HEK293 (cell line): Measurements from ENCODE around the gene PSMD2.

Experiments used
- CTCF ChIA-PET: fragments of 350-600 bp; formaldehyde crosslinking; extraction: SDS; loops from one replicate; lab custom pipeline; 2021; ENCODE audit warnings: antibody characterized with exemption; lab: Yijun Ruan, JAX
- POLR2A ChIA-PET: fragments of 300-600 bp; formaldehyde crosslinking; extraction: SDS; loops from one replicate; lab custom pipeline; 2020; ENCODE audit warnings: antibody characterized with exemption, inconsistent platforms; lab: Yijun Ruan, JAX
- H3K27ac ChIP-seq: fragments of 200-500 bp; sonication (Bioruptor generic); 2 replicates; pipeline ENCODE4 v1.5.1; 2014; ENCODE audit warnings: low read depth, low read length, control low read depth, inconsistent platforms; ENCODE audit errors: extremely low read depth
- H3K36me3 ChIP-seq, 2 experiments: fragments of 200-500 bp in 1 of 2; sonication (Bioruptor generic) in 1 of 2; 1 replicate in 1 of 2; 2 replicates in 1 of 2; pipeline ENCODE4 v1.5.1; 2014 to 2017; ENCODE audit warnings: inconsistent platforms in 2 of 2, low read length in 2 of 2; ENCODE audit not compliant: control insufficient read depth in 2 of 2, insufficient read depth in 1 of 2
- H3K4me1 ChIP-seq: fragments of 200-500 bp; sonication (Bioruptor generic); 2 replicates; pipeline ENCODE4 v1.5.1; 2014; ENCODE audit warnings: mild to moderate bottlenecking, low read length, inconsistent platforms; ENCODE audit not compliant: control insufficient read depth, insufficient read depth
- H3K4me3 ChIP-seq: 2 replicates; pipeline ENCODE4 v1.5.1; 2011; ENCODE audit warnings: low read depth, mild to moderate bottlenecking, control low read depth, low read length, moderate library complexity
- H3K9me3 ChIP-seq: fragments of 200-500 bp; sonication (Bioruptor generic); 2 replicates; pipeline ENCODE4 v1.5.1; 2014; ENCODE audit warnings: low read depth, low read length, inconsistent platforms; ENCODE audit not compliant: control insufficient read depth, insufficient read depth
- BCL11B ChIP-seq: fragments of 450-650 bp; formaldehyde crosslinking; IDR thresholded peaks from 2 replicates; pipeline ENCODE4 v1.5.1; 2016; ENCODE audit warnings: low read depth, missing biosample characterization, missing genetic modification characterization
- EGR2 ChIP-seq: fragments of 450-650 bp; formaldehyde crosslinking; IDR thresholded peaks from 2 replicates; pipeline ENCODE4 v1.5.1; 2016; ENCODE audit warnings: low read depth, missing biosample characterization, missing genetic modification characterization
- IKZF3 ChIP-seq: fragments of 450-650 bp; IDR thresholded peaks from 2 replicates; pipeline ENCODE4 v1.5.0; 2018; ENCODE audit warnings: missing biosample characterization, mild to moderate bottlenecking, missing genetic modification characterization, moderate library complexity
- MZF1 ChIP-seq: fragments of 450-650 bp; formaldehyde crosslinking; IDR thresholded peaks from 2 replicates; pipeline ENCODE4 v1.5.1; 2017; ENCODE audit warnings: missing biosample characterization, missing genetic modification characterization, borderline replicate concordance
- OVOL3 ChIP-seq: fragments of 450-650 bp; formaldehyde crosslinking; IDR thresholded peaks from 2 replicates; pipeline ENCODE4 v1.5.1; 2016; ENCODE audit warnings: missing biosample characterization, missing genetic modification characterization
- PBX3 ChIP-seq: sonication (generic); formaldehyde crosslinking; IDR thresholded peaks from 2 replicates; pipeline ENCODE4 v1.8.1; 2022; ENCODE audit warnings: mild to moderate bottlenecking, moderate library complexity, missing genetic modification reagents
- SP7 ChIP-seq: fragments of 450-650 bp; formaldehyde crosslinking; IDR thresholded peaks from 2 replicates; pipeline ENCODE4 v1.5.1; 2016; ENCODE audit warnings: missing biosample characterization, missing genetic modification characterization
- TCF7L2 ChIP-seq: IDR thresholded peaks from 2 replicates; pipeline ENCODE4 v1.6.1; 2011; ENCODE audit warnings: low read depth, mild to moderate bottlenecking, inconsistent platforms, low read length, moderate library complexity, borderline replicate concordance
- ZBTB48 ChIP-seq: fragments of 450-650 bp; formaldehyde crosslinking; IDR thresholded peaks from 2 replicates; pipeline ENCODE4 v1.5.1; 2016; ENCODE audit warnings: missing biosample characterization, missing genetic modification characterization
- ZBTB8A ChIP-seq: fragments of 450-650 bp; formaldehyde crosslinking; IDR thresholded peaks from 2 replicates; pipeline ENCODE4 v1.5.1; 2016; ENCODE audit warnings: missing biosample characterization, missing genetic modification characterization
- ZFP3 ChIP-seq: fragments of 450-650 bp; formaldehyde crosslinking; IDR thresholded peaks from 2 replicates; pipeline ENCODE4 v1.5.1; 2016; ENCODE audit warnings: low read depth, missing biosample characterization, missing genetic modification characterization
- ZNF10 ChIP-seq: fragments of 450-650 bp; formaldehyde crosslinking; IDR thresholded peaks from 2 replicates; pipeline ENCODE4 v1.5.1; 2017; ENCODE audit warnings: missing biosample characterization, missing genetic modification characterization
- ZNF23 ChIP-seq: fragments of 450-650 bp; formaldehyde crosslinking; IDR thresholded peaks from 2 replicates; pipeline ENCODE4 v1.5.1; 2016; ENCODE audit warnings: missing biosample characterization, missing genetic modification characterization, borderline replicate concordance
- ZNF341 ChIP-seq: fragments of 450-650 bp; formaldehyde crosslinking; IDR thresholded peaks from 2 replicates; pipeline ENCODE4; 2016; ENCODE audit warnings: low read depth, missing biosample characterization, missing genetic modification characterization
- ZNF488 ChIP-seq: fragments of 450-650 bp; formaldehyde crosslinking; IDR thresholded peaks from 2 replicates; pipeline ENCODE4 v1.5.1; 2016; ENCODE audit warnings: missing biosample characterization, missing genetic modification characterization
- ZNF514 ChIP-seq: fragments of 450-650 bp; formaldehyde crosslinking; IDR thresholded peaks from 2 replicates; pipeline ENCODE4 v1.5.1; 2016; ENCODE audit warnings: missing biosample characterization, missing genetic modification characterization
- ZNF596 ChIP-seq: fragments of 450-650 bp; IDR thresholded peaks from 2 replicates; pipeline ENCODE4 v1.5.0; 2018; ENCODE audit warnings: missing biosample characterization, mild to moderate bottlenecking, missing genetic modification characterization, moderate library complexity
- ZNF624 ChIP-seq: fragments of 450-650 bp; formaldehyde crosslinking; IDR thresholded peaks from 2 replicates; pipeline ENCODE4 v1.5.1; 2017; ENCODE audit warnings: missing biosample characterization, missing genetic modification characterization
- ZNF701 ChIP-seq: fragments of 450-650 bp; formaldehyde crosslinking; IDR thresholded peaks from 2 replicates; pipeline ENCODE4 v1.5.1; 2016; ENCODE audit warnings: missing biosample characterization, missing genetic modification characterization
- ZNF776 ChIP-seq: fragments of 450-650 bp; formaldehyde crosslinking; IDR thresholded peaks from 2 replicates; pipeline ENCODE4 v1.5.0; 2017; ENCODE audit warnings: missing biosample characterization, missing genetic modification characterization, borderline replicate concordance
- ZNF830 ChIP-seq: fragments of 450-650 bp; IDR thresholded peaks from 2 replicates; pipeline ENCODE4 v1.5.0; 2018; ENCODE audit warnings: missing biosample characterization, missing genetic modification characterization, low read depth, mild to moderate bottlenecking, moderate library complexity
- ZSCAN4 ChIP-seq: fragments of 450-650 bp; formaldehyde crosslinking; IDR thresholded peaks from 2 replicates; pipeline ENCODE4 v1.5.1; 2017; ENCODE audit warnings: missing biosample characterization, missing genetic modification characterization
- ZXDB ChIP-seq: fragments of 450-650 bp; formaldehyde crosslinking; IDR thresholded peaks from 2 replicates; pipeline ENCODE4 v1.5.1; 2016; ENCODE audit warnings: missing biosample characterization, missing genetic modification characterization
- TF ChIP-seq, protein P1 (sequence below): fragments of 450-650 bp; formaldehyde crosslinking; IDR thresholded peaks from 2 replicates; pipeline ENCODE4 v1.5.1; 2016; ENCODE audit warnings: missing biosample characterization, missing genetic modification characterization
- TF ChIP-seq, protein P2 (sequence below): fragments of 450-650 bp; formaldehyde crosslinking; IDR thresholded peaks from 2 replicates; pipeline ENCODE4 v1.5.1; 2017; ENCODE audit warnings: missing biosample characterization, missing genetic modification characterization
- TF ChIP-seq, protein P3 (sequence below): fragments of 450-650 bp; formaldehyde crosslinking; IDR thresholded peaks from 2 replicates; pipeline ENCODE4 v1.5.1; 2017; ENCODE audit warnings: missing biosample characterization, missing genetic modification characterization
- TF ChIP-seq, protein P4 (sequence below): fragments of 450-650 bp; formaldehyde crosslinking; IDR thresholded peaks from 2 replicates; pipeline ENCODE4 v1.5.1; 2017; ENCODE audit warnings: missing biosample characterization, missing genetic modification characterization

PSMD2 gene

GRCh38 chr3:184334470-184335158 lies 35.6 kb downstream of the PSMD2 start (continued):
- no peak for TF ChIP-seq ZNF23 (tag by site-specific recombination)
- no peak for TF ChIP-seq ZFP3 (tag by site-specific recombination)
- TF ChIP-seq, protein P1, sequence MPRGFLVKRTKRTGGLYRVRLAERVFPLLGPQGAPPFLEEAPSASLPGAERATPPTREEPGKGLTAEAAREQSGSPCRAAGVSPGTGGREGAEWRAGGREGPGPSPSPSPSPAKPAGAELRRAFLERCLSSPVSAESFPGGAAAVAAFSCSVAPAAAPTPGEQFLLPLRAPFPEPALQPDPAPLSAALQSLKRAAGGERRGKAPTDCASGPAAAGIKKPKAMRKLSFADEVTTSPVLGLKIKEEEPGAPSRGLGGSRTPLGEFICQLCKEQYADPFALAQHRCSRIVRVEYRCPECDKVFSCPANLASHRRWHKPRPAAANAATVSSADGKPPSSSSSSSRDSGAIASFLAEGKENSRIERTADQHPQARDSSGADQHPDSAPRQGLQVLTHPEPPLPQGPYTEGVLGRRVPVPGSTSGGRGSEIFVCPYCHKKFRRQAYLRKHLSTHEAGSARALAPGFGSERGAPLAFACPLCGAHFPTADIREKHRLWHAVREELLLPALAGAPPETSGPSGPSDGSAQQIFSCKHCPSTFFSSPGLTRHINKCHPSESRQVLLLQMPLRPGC: no peak
- TF ChIP-seq ZNF10: 0 out of 2 replicates have a peak, but pooled peaks have one; percentile 43
- TF ChIP-seq ZNF830 (tag by site-specific recombination): no peak
- TF ChIP-seq BCL11B (tag by site-specific recombination): no peak
- no peak for TF ChIP-seq ZNF514 (tag by site-specific recombination)
- TF ChIP-seq SP7: no peak; the same call in none of the 2 replicates
- no peak for TF ChIP-seq ZSCAN4 (tag by site-specific recombination)
- no peak for TF ChIP-seq EGR2 (tag by site-specific recombination)
- TF ChIP-seq ZBTB48 (tag by site-specific recombination): no peak
- TF ChIP-seq ZXDB (tag by site-specific recombination): peak; percentile 11; the same call in 1 of the 2 replicates
- TF ChIP-seq ZNF488: no peak
- no peak for TF ChIP-seq ZNF624
- TF ChIP-seq ZNF776: no peak
- TF ChIP-seq, protein P2, sequence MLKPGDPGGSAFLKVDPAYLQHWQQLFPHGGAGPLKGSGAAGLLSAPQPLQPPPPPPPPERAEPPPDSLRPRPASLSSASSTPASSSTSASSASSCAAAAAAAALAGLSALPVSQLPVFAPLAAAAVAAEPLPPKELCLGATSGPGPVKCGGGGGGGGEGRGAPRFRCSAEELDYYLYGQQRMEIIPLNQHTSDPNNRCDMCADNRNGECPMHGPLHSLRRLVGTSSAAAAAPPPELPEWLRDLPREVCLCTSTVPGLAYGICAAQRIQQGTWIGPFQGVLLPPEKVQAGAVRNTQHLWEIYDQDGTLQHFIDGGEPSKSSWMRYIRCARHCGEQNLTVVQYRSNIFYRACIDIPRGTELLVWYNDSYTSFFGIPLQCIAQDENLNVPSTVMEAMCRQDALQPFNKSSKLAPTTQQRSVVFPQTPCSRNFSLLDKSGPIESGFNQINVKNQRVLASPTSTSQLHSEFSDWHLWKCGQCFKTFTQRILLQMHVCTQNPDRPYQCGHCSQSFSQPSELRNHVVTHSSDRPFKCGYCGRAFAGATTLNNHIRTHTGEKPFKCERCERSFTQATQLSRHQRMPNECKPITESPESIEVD (tag by site-specific recombination): peak; percentile 23; the same call in 1 of the 2 replicates
- TF ChIP-seq PBX3 (CRISPR knock-in tag): no peak
- TF ChIP-seq, protein P3, sequence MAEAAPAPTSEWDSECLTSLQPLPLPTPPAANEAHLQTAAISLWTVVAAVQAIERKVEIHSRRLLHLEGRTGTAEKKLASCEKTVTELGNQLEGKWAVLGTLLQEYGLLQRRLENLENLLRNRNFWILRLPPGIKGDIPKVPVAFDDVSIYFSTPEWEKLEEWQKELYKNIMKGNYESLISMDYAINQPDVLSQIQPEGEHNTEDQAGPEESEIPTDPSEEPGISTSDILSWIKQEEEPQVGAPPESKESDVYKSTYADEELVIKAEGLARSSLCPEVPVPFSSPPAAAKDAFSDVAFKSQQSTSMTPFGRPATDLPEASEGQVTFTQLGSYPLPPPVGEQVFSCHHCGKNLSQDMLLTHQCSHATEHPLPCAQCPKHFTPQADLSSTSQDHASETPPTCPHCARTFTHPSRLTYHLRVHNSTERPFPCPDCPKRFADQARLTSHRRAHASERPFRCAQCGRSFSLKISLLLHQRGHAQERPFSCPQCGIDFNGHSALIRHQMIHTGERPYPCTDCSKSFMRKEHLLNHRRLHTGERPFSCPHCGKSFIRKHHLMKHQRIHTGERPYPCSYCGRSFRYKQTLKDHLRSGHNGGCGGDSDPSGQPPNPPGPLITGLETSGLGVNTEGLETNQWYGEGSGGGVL (tag by site-specific recombination): no peak

DNA sequence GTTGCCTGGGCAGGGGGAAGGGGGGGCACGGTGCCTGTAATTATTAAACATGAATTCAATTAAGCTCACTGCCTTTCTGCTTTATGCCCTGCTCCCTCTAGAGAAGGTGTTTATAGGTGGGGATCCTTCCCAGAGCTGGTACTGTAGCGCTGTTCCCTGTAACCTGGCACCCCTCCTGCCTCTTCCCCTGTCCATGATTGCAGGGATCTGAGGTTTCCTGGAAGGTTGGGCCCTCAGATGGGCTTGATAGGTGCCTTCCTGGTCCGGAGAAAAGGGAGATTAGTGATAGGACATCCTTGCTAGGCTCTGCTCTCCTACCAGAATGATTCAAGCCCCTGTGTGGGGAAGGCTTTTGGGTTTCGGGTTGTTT lies 36.2 kb downstream of the PSMD2 start:
- H3K4me1 ChIP-seq: no peaks in the 10 kb centered on the region
- peak overlapping the region; percentile 73 for H3K27ac ChIP-seq
- ChIA-PET POLR2A (interaction anchor here (0.8 to 1.2 kb wide), 2 partner anchors 15 to 19 kb away, joined by 3 to 5 read pairs; no protein-coding TSS in a partner anchor), CTCF (no interaction called here)
- H3K9me3 ChIP-seq: no peaks in the 10 kb centered on the region
- peak overlapping the region; percentile 86 for H3K4me3 ChIP-seq
- peaks cover 6 to 60% of the 10 kb centered on the region in 2 experiments for H3K36me3 ChIP-seq
- TF ChIP-seq, protein P4, sequence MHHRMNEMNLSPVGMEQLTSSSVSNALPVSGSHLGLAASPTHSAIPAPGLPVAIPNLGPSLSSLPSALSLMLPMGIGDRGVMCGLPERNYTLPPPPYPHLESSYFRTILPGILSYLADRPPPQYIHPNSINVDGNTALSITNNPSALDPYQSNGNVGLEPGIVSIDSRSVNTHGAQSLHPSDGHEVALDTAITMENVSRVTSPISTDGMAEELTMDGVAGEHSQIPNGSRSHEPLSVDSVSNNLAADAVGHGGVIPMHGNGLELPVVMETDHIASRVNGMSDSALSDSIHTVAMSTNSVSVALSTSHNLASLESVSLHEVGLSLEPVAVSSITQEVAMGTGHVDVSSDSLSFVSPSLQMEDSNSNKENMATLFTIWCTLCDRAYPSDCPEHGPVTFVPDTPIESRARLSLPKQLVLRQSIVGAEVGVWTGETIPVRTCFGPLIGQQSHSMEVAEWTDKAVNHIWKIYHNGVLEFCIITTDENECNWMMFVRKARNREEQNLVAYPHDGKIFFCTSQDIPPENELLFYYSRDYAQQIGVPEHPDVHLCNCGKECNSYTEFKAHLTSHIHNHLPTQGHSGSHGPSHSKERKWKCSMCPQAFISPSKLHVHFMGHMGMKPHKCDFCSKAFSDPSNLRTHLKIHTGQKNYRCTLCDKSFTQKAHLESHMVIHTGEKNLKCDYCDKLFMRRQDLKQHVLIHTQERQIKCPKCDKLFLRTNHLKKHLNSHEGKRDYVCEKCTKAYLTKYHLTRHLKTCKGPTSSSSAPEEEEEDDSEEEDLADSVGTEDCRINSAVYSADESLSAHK (tag by site-specific recombination): no peak
- no peak for TF ChIP-seq ZNF701 (tag by site-specific recombination)
- no peak for TF ChIP-seq ZNF514 (tag by site-specific recombination)
- no peak for TF ChIP-seq TCF7L2
- TF ChIP-seq MZF1 (tag by site-specific recombination): peak; percentile 78
- no peak for TF ChIP-seq ZNF596 (tag by site-specific recombination)
- peak; percentile 90 for TF ChIP-seq IKZF3 (tag by site-specific recombination)
- no peak for TF ChIP-seq OVOL3 (tag by site-specific recombination)
- TF ChIP-seq ZBTB8A (tag by site-specific recombination): 0 out of 2 replicates have a peak, but pooled peaks have one; percentile 39
- TF ChIP-seq ZNF341 (tag by site-specific recombination): peak; percentile 97
